GM12875 (cell line): ENCODE results near the gene CASTOR1.
"Not testable (repeated sequence)": the region's sequence is repeated elsewhere in the genome, so short reads cannot be mapped to it uniquely, and the experiment has no call there.

Experiments
- H3K4me3 ChIP-seq: one replicate; pipeline ENCODE4 v1.5.1; 2011; ENCODE audit warnings: low read depth, low read length, control low read depth
- CTCF ChIP-seq: IDR thresholded peaks from 2 replicates; pipeline ENCODE4 v1.5.1; 2011; ENCODE audit warnings: low read depth, mild to moderate bottlenecking, control low read depth, inconsistent platforms, low read length, moderate library complexity, borderline replicate concordance; ENCODE audit not compliant: insufficient read depth

The CASTOR1 gene

GRCh38 chr22:30289141-30289979 is at the start of gene CASTOR1:
CASTOR1 (minus strand) TSS chr22:30289505; CDS start chr22:30289497, 8 bp downstream.
- no peak for TF ChIP-seq CTCF
- H3K4me3 ChIP-seq, result peak within 1 kb of the TSS; percentile 74

GRCh38 chr22:30338802-30339201 is 49.5 kb upstream of the CASTOR1 start:
- TF ChIP-seq CTCF, result no peak
- no peak overlapping the region for H3K4me3 ChIP-seq

GRCh38 chr22:30338341-30338740 is 49.0 kb upstream of the CASTOR1 start:
- not testable (repeated sequence) for H3K4me3 ChIP-seq

GRCh38 chr22:30337461-30337778 is 48.1 kb upstream of the CASTOR1 start:
- no peak for TF ChIP-seq CTCF
- H3K4me3 ChIP-seq, result no peak overlapping the region

GRCh38 chr22:30336752-30337460 is 47.6 kb upstream of the CASTOR1 start:
- H3K4me3 ChIP-seq, result no peak overlapping the region
- TF ChIP-seq CTCF, result no peak

GRCh38 chr22:30335236-30335635 is 45.9 kb upstream of the CASTOR1 start:
- no peak overlapping the region for H3K4me3 ChIP-seq
- no peak for TF ChIP-seq CTCF

GRCh38 chr22:30334646-30335045 is 45.3 kb upstream of the CASTOR1 start:
- no peak for TF ChIP-seq CTCF
- H3K4me3 ChIP-seq, result no peak overlapping the region
